Astrocyte (in vitro differentiated cells and primary cell): Measurements from ENCODE around the gene SLC6A3. TPM values are rescaled to one million over a fixed set of nuclear protein-coding genes. Genes with fewer than 3 reads are reported as not detected.

Experiments
- DNase-seq: peaks from one replicate; pipeline ENCODE4 v3.0.0-alpha.2; 2010; ENCODE audit warnings: low read depth
- FAIRE-seq: peaks from 2 replicates; lab custom pipeline; 2011; peaks lifted over from hg19 to GRCh38; lab: Jason Lieb, UNC
- H2AFZ ChIP-seq: 2 replicates; pipeline ENCODE4 v1.6.0; 2012; ENCODE audit warnings: low read depth, low read length, inconsistent platforms
- H3K27ac ChIP-seq: 2 replicates; pipeline ENCODE4 v1.5.1; 2011; ENCODE audit warnings: low read depth, low read length, inconsistent platforms
- H3K27me3 ChIP-seq: 2 replicates; pipeline ENCODE4 v1.6.0; 2011; ENCODE audit warnings: low read length, inconsistent platforms; ENCODE audit not compliant: insufficient read depth
- H3K36me3 ChIP-seq: 2 replicates; pipeline ENCODE4 v1.5.1; 2011; ENCODE audit warnings: low read length, inconsistent platforms; ENCODE audit not compliant: insufficient read depth
- H3K4me1 ChIP-seq: 2 replicates; pipeline ENCODE4 v1.5.1; 2011; ENCODE audit warnings: low read length, inconsistent platforms; ENCODE audit not compliant: insufficient read depth
- H3K4me2 ChIP-seq: 2 replicates; pipeline ENCODE4 v1.6.0; 2012; ENCODE audit warnings: low read length, inconsistent platforms
- H3K4me3 ChIP-seq: 2 replicates; pipeline ENCODE4 v1.5.1; 2011; ENCODE audit warnings: low read depth, mild to moderate bottlenecking, low read length, inconsistent platforms; ENCODE audit not compliant: insufficient read depth
- H3K79me2 ChIP-seq: 2 replicates; pipeline ENCODE4 v1.6.0; 2012; ENCODE audit warnings: mild to moderate bottlenecking, low read length, inconsistent platforms; ENCODE audit not compliant: insufficient read depth
- H3K9ac ChIP-seq: 2 replicates; pipeline ENCODE4 v1.6.0; 2012; ENCODE audit warnings: mild to moderate bottlenecking, low read length, inconsistent platforms
- H3K9me3 ChIP-seq: 2 replicates; pipeline ENCODE4 v1.5.1; 2012; ENCODE audit warnings: low read depth, mild to moderate bottlenecking, low read length, inconsistent platforms; ENCODE audit not compliant: insufficient read depth
- H4K20me1 ChIP-seq: 2 replicates; pipeline ENCODE4 v1.6.0; 2012; ENCODE audit warnings: low read length, inconsistent platforms; ENCODE audit not compliant: insufficient read depth
- H3K27ac Mint-ChIP-seq: one replicate; pipeline ENCODE4 v1.8.0; 2021; ENCODE audit warnings: mild to moderate bottlenecking, mixed read lengths; ENCODE audit not compliant: unreplicated experiment
- H3K27me3 Mint-ChIP-seq: one replicate; pipeline ENCODE4 v1.8.0; 2021; ENCODE audit warnings: low read depth, mixed read lengths; ENCODE audit not compliant: unreplicated experiment
- H3K36me3 Mint-ChIP-seq: one replicate; pipeline ENCODE4 v1.8.0; 2021; ENCODE audit warnings: low read depth, mixed read lengths; ENCODE audit not compliant: unreplicated experiment
- H3K4me1 Mint-ChIP-seq: one replicate; pipeline ENCODE4 v1.8.0; 2021; ENCODE audit warnings: low read depth, mixed read lengths; ENCODE audit not compliant: unreplicated experiment
- H3K4me3 Mint-ChIP-seq: one replicate; pipeline ENCODE4 v1.8.0; 2021; ENCODE audit warnings: mild to moderate bottlenecking, moderate library complexity, mixed read lengths; ENCODE audit not compliant: unreplicated experiment
- H3K9me3 Mint-ChIP-seq: one replicate; pipeline ENCODE4 v1.8.0; 2021; ENCODE audit warnings: mild to moderate bottlenecking, mixed read lengths; ENCODE audit not compliant: unreplicated experiment
- EZH2 ChIP-seq: IDR thresholded peaks from 2 replicates; pipeline ENCODE4 v1.6.1; 2012; ENCODE audit warnings: mild to moderate bottlenecking, low read length, inconsistent platforms; ENCODE audit not compliant: insufficient read depth
- total RNA-seq: library from RNA; stranded (reverse); gene quantifications from 2 replicates; pipeline ENCODE4 v1.2.1, GENCODE V29; 2021
- TF ChIP-seq, protein P1 (sequence below): IDR thresholded peaks from 2 replicates; pipeline ENCODE4 v1.5.1; 2011; ENCODE audit warnings: low read depth, mild to moderate bottlenecking, inconsistent platforms, low read length, moderate library complexity; ENCODE audit not compliant: insufficient read depth

Gene SLC6A3
- total RNA-seq, 1 donor from 2014 or later = 0.07 TPM

DNA sequence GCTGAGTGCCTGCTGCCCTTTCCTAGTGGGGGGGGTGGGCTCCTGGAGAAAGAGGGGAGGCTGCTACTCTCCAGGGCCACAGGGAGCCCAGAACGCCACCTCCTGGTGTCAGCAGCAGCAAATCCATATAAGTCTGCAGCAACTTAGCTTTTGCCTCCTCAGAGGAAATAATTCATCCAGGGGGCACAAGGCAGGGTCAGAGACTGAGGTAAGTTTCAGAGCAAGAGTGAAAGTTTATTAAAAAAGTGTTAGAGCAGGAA is 96.3 kb downstream of the SLC6A3 start:
- Mint-ChIP-seq H3K27me3 (peaks cover 4% of the 10 kb centered on the region), H3K36me3 (peaks cover 7% of the 10 kb centered on the region), H3K27ac (no peak overlapping the region), H3K9me3 (no peaks in the 10 kb centered on the region), H3K4me3 (no peak overlapping the region), H3K4me1 (peaks cover 8% of the 10 kb centered on the region)
- peaks cover 5% of the 10 kb centered on the region for H3K4me1 ChIP-seq
- DNase-seq (no peak), FAIRE-seq (no peak)
- no peaks in the 10 kb centered on the region for H3K27me3 ChIP-seq
- H3K9me3 ChIP-seq = no peaks in the 10 kb centered on the region
- H3K4me3 ChIP-seq = no peak overlapping the region
- TF ChIP-seq EZH2 = no peak
- TF ChIP-seq, protein P1, sequence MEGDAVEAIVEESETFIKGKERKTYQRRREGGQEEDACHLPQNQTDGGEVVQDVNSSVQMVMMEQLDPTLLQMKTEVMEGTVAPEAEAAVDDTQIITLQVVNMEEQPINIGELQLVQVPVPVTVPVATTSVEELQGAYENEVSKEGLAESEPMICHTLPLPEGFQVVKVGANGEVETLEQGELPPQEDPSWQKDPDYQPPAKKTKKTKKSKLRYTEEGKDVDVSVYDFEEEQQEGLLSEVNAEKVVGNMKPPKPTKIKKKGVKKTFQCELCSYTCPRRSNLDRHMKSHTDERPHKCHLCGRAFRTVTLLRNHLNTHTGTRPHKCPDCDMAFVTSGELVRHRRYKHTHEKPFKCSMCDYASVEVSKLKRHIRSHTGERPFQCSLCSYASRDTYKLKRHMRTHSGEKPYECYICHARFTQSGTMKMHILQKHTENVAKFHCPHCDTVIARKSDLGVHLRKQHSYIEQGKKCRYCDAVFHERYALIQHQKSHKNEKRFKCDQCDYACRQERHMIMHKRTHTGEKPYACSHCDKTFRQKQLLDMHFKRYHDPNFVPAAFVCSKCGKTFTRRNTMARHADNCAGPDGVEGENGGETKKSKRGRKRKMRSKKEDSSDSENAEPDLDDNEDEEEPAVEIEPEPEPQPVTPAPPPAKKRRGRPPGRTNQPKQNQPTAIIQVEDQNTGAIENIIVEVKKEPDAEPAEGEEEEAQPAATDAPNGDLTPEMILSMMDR = no peak
- no peak overlapping the region for H3K9ac ChIP-seq
- H3K79me2 ChIP-seq = peaks cover 18% of the 10 kb centered on the region
- H3K4me2 ChIP-seq = no peak overlapping the region
- no peak overlapping the region for H3K27ac ChIP-seq
- H3K36me3 ChIP-seq = no peaks in the 10 kb centered on the region
- peaks cover 4% of the 10 kb centered on the region for H4K20me1 ChIP-seq
- H2AFZ ChIP-seq = no peak overlapping the region

DNA sequence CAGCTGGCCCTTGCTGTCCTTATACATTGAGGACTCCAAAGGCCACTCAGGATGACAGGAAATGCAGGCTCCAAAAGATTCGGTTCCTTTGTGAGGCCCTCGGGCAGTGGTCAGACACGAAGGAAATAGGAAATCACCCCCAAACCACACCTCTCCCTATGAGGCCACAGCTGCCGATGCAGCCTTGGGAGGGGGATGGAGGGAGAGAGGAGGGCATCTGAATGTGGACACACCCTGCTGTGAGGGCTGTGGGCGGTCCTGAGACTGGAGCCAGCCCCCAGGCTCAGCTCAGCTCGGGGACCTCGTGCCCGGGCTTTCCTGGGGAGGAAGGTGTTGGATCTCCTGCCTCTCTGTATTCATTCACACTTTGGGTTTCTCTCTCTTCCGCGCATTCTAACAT is 97.7 kb downstream of the SLC6A3 start:
- H3K27ac Mint-ChIP-seq = no peak overlapping the region
- Histone ChIP-seq H4K20me1 (peaks cover 13% of the 10 kb centered on the region), H3K4me3 (no peak overlapping the region), H3K27me3 (no peaks in the 10 kb centered on the region), H3K36me3 (peaks cover 4% of the 10 kb centered on the region), H3K9ac (no peak overlapping the region), H3K4me2 (no peak overlapping the region), H2AFZ (no peak overlapping the region), H3K27ac (no peak overlapping the region), H3K9me3 (no peaks in the 10 kb centered on the region), H3K4me1 (peaks cover 12% of the 10 kb centered on the region), H3K79me2 (peaks cover 30% of the 10 kb centered on the region)
- no peaks in the 10 kb centered on the region for H3K9me3 Mint-ChIP-seq
- no peak for FAIRE-seq
- no peak for DNase-seq
- no peaks in the 10 kb centered on the region for H3K27me3 Mint-ChIP-seq
- peaks cover 6% of the 10 kb centered on the region for H3K36me3 Mint-ChIP-seq
- H3K4me3 Mint-ChIP-seq = no peak overlapping the region
- TF ChIP-seq, protein P1 = no peak
- no peak for TF ChIP-seq EZH2
- H3K4me1 Mint-ChIP-seq = peaks cover 15% of the 10 kb centered on the region

DNA sequence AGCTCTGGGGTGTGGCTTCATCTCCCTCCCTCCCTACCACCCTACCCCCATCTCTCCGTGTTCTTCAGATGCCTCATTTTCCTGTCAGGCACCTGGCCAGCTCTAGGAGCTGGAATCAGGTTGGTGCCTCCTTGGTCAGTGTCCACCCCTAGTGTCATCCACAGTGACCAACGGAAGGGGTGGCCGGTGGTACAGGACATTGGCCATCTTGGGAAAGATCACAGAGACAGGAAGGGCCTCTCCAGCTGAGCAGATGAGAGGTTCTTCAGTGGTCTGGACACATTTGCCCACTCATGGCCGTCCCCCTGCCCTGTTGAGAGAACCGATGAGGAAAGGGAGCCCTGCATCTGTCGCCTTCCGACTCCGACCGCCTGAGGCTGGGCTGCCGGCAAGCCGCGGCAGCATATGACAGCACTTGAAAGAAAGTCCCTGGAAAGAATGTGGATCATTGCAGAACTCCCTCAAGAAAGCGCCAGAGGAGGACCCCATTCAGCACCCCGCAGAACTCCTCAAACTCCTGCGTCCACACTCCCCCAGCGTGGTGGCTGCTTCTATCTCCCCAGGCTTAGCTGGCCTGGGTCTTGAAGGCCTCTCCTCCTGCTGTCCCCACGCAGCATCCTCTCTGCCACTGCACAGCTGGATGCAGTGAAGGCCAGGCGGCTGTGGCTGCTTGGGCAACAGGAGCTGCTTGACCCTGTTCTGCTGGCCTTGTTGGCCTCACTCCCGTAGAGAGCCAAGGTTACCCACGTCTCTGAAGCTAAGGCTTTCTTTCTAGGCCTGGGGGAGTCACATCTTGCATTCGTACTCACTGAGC is 98.4 kb downstream of the SLC6A3 start:
- no peak overlapping the region for H3K4me2 ChIP-seq
- no peaks in the 10 kb centered on the region for H3K9me3 Mint-ChIP-seq
- no peak overlapping the region for H3K4me3 ChIP-seq
- H3K27ac Mint-ChIP-seq = no peak overlapping the region
- TF ChIP-seq, protein P1 = no peak
- no peak for TF ChIP-seq EZH2
- peaks cover 6% of the 10 kb centered on the region for H3K36me3 Mint-ChIP-seq
- FAIRE-seq (no peak), DNase-seq (no peak)
- H3K27ac ChIP-seq = no peak overlapping the region
- H3K4me3 Mint-ChIP-seq = peak overlapping the region; percentile 69
- peaks cover 21% of the 10 kb centered on the region for H4K20me1 ChIP-seq
- no peak overlapping the region for H3K9ac ChIP-seq
- H3K79me2 ChIP-seq = peaks cover 37% of the 10 kb centered on the region
- peaks cover 15% of the 10 kb centered on the region for H3K4me1 Mint-ChIP-seq
- no peak overlapping the region for H2AFZ ChIP-seq
- H3K27me3 Mint-ChIP-seq = no peaks in the 10 kb centered on the region
- H3K4me1 ChIP-seq = peaks cover 12% of the 10 kb centered on the region
- H3K36me3 ChIP-seq = peaks cover 4% of the 10 kb centered on the region
- H3K27me3 ChIP-seq = no peaks in the 10 kb centered on the region
- H3K9me3 ChIP-seq = no peaks in the 10 kb centered on the region
